ENCODE measurements around the gene DOCK3.
"Not testable (repeated sequence)": the region's sequence is repeated elsewhere in the genome, so short reads cannot be mapped to it uniquely, and the experiment has no call there.

Gene DOCK3

DNA sequence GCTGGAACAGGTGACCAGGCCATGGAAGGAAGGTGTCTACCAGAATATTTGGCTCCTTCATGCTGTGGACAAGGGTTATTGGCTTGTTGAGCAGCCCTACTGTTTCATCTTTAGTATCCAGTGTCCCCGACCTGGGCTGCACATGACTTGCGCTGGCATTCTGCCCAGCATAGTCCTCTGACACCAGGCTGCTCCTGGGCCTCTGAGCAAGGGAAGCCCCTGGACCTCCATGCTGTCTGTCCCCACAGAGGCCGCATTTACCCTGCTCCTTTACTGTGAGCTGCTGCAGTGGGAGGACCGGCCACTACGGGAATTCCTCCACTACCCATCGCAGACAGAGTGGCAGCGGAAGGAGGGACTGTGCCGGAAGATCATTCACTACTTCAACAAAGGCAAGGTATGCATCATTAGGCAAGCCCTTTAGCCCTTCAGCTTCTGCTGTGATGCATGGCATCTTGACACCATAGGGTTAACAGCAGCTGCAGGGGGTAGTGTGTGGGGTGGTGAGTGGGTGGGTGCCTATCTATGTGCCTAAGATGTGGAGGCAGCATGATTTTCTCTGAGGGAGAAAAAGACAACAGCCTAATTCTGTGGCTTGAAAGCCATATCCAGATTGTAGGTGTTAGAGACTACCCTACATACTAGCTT is 666.4 kb downstream of the DOCK3 start:
- no peak for DNase-seq

DNA sequence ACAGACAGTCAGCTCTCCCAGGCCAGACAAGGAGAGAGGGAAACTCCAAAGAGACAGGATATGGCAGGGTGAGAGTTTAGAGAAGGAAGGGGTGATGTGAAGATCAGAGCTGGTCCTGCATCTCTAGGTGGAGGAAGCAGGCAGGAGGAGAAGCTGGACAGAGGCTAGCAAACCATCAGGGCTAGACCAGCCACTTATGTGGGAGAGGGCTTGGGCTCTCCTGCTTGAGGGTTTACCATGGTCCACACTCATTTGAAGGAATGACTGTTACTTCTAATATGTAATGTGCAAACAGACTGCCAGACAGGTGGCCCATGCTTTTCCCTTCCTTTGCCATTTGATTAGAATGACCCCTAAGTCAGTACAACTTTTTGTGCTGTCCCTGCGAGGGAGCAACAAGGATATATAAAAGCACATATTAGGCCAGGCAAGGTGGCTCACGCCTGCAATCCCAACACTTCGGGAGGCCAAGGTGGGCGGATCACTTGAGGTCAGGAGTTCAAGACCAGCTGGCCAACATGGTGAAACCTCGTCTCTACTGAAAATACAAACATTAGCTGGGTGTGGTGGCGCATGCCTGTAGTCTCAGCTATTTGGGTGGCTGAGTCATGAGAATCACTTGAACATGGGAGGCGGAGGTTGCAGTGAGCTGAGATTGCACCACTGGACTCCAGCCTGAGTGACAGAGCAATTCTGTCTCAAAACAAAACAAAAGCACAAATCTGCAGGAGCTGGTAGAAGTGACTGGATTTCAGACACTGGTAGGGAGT is 669.4 kb downstream of the DOCK3 start:
- no peak for DNase-seq

DNA sequence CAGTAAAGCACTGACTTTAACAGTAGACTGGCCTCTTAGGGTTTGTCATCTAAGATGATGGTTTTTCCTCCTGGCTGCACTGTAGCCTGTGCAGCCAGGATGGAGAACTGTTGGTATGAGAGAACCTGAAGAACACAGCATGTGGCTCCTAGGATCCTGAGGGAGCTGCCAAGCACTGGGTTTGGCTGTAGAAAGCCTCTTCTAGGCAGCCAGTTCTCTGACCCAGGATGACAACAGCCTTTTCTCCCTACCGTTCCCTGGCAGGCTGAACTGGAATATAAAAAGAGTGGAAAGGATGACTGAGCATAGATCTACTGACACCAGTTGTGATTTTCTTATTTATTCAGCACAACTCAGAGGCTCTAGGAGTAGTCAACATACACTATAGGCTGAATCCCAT is 676.0 kb downstream of the DOCK3 start:
- DNase-seq = no peak

DNA sequence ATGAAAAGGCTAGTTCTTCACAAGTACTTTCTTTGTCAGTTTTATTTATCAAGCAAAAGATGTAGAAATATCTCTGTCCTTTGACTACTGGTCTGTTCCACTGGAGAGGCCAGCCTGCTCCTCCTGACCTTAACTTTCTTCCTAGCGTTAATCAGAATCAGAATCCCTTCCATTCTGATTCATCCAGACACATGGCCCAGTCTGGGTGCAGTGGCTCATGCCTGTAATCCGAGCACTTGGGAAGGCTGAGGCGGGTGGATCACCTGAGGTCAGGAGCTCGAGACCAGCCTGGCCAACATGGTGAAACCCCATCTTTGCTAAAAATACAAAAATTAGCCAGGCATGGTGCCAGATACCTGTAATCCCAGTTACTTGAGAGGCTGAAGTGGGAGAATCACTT is 678.4 kb downstream of the DOCK3 start:
- DNase-seq = no peak

DNA sequence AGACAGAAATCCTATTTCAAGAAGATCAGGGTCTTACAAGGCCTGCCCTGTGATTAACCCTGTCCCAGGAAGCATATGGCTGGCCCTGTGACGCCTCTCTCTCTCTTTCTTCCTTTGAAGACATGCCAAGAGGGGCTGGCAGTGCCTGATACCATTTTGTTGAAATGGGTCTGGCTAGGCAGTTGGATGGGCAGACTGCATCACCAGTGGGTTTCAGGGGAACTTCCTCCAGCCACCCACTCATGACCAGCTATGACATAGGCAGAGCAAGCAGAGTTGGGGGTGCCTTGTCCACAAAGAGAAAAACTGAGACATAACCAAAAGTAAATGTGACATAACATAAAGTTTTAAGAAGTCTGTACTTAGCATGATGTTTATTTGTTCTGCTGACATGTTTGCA is 679.0 kb downstream of the DOCK3 start:
- no peak for DNase-seq

DNA sequence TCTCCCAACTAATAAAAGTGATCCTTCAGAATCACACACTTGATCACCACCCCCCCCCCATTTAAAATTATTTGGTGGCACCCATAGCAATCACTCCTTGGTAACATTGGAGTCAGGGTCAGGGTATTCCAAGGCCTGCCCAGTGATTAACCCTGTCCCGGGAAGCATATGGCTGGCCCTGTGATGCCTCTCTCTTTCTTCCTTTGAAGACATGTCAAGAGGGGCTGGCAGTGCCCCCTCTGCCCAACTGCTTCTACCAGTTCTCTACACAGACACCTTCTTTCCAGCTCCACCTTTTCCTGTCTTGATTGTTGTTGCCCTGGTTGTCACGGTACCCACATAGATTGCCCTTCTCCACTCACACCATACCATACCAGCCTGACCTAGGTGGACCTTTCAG is 679.4 kb downstream of the DOCK3 start:
- DNase-seq = no peak

DNA sequence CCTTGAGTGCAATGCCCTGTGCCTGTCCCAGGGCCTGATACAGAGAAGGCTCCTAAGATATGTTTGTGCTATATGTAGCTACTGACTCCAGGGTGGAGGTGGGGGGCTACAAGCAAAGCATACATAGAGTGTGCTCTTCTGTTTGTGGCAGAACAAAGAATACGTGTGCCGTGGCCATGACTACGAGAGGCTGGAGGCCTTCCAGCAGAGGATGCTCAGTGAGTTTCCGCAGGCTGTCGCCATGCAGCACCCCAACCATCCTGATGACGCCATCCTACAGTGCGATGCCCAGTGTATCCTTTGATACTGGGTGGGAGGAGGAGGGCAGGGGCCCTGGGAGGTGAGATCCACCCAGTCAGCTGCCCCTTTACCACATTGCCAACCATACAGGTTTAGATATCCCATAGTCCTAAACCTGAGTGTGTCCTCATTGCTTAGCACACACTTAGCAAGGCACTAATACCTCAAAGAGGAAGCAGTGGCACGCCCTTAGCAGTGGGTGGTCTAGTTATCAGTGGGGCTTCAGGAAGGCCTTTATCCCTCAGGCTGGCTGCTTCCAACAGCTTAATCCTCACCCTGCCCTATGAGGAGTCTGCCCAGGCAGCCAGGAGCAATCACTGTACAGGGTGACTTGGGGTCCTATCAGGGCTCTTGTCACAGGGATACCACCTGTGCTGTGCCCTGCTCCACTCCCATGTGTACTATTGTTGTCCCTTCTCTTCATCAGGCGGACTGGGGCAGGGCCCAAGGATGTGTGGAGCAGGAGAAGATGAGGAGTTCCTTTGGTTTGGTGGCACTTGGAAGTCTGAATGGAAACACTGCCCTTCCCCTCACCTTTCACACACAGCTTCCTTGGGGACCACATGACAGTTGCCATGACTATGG is 680.2 kb downstream of the DOCK3 start:
- no peak for DNase-seq

DNA sequence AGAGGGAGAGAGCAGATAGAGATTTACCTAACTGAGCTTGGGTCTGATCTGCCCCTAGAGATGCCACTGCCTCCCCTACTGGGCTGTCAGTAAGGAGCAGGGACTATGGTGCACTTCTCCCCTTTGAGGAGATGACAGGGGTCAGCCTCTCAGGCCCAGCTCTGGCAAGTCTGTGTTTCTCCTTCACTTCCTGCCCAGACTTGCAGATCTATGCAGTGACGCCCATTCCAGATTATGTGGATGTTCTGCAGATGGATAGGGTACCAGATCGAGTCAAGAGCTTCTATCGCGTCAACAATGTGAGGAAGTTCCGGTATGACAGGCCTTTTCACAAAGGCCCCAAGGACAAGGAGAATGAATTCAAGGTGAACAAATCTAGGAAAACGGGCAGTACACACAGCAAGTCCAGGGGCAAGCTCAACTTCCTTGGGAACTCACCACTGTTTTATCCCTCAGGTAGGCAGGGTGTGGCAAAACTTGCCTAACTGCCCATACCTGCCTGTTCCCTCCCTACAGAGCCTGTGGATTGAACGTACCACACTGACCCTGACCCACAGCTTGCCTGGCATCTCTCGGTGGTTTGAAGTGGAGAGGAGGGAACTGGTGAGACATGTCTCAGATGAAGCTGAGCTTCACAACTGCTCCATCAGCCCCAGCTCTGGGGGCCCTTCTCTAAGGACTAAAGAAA is 681.3 kb downstream of the DOCK3 start:
- no peak for DNase-seq

DNA sequence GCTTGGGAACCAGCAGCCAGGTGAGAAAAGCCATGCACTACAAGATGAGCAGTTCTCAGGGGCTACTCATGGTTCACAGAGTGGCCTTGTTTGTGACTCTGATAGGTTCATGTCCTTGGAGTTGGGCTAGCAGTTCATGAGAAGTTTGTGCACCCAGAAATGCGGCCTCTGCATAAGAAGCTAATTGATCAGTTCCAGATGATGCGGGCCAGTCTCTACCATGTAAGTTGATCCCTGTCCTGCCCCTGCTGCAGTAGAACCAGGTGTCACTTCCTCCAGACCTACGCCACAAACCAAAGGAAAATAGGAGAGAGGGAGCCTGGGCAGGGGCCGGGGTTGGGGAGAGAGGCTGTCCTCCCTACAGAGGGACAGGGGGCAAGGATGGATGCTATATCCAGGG is 683.1 kb downstream of the DOCK3 start:
- DNase-seq = no peak

DNA sequence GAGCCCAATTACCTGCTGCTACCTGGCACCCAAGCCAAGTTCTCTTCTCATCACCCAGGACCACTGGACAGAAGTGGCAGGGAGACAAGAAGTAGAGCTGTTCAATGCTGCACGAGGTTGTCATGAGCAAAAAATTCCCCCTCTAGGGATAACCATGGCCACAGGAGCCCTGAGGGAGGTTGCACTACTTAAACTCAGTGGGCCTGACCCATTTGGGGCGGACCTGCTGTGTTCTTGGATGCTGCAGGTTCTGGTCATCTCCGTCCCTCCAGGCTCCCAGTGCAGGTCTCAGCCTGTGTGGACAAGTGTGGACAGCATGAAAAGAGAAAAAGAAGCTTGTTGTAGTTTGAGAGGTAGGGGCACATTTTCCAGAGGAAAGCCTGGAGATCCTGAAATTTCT is 684.3 kb downstream of the DOCK3 start:
- DNase-seq = no peak

DNA sequence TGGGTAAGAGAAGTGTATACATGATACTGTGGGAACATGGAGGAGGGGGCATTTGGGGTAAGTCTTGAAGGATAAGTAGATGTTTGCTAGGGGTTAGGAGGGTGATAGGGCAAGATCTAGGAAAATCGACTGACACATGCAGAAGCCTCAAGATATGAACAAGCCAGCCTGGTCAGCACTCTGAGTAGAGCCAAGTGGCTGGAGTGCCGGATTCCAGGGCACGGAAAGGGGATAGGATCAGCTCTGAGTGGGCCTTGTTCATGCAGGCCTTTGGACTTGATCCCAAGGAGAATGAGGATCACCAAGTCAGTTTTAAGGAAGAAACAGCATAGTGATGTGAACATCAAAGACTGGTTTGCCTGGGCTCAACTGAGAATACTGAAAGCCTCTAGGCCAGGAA is 686.1 kb downstream of the DOCK3 start:
- DNase-seq = no peak

DNA sequence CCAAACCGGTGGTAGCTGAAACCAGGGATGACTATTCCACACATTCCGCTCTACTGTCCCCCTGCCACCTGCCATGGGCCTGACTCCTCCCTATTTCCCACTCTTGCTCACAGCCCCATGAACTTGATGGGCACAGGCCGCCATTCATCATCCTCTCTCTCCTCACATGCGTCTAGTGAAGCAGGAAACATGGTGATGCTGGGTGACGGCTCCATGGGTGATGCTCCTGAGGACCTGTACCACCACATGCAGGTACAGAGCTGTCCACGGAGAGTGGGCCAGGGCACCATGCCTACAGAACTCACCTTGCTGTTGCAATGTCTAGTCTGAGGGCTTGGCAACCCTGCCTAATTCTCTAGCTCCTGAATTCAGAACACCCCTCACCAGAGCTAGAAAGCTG is 687.0 kb downstream of the DOCK3 start:
- DNase-seq = no peak

DNA sequence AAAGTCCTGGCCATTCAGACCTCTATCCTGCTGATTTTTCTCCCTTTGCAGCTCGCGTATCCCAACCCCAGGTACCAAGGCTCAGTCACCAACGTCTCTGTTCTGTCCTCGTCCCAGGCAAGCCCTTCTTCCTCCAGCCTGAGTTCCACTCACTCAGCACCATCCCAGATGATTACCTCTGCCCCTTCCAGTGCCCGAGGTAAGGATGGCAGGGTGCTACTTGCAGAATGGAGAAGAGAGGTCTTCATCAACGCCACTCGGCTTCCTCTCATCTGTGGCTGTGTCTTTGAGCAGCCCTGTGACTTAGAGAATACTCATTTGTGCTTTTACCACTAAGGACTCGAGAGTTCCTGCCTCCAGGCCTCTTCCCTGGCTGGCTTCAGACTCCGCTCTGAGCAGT is 687.7 kb downstream of the DOCK3 start:
- DNase-seq = no peak

DNA sequence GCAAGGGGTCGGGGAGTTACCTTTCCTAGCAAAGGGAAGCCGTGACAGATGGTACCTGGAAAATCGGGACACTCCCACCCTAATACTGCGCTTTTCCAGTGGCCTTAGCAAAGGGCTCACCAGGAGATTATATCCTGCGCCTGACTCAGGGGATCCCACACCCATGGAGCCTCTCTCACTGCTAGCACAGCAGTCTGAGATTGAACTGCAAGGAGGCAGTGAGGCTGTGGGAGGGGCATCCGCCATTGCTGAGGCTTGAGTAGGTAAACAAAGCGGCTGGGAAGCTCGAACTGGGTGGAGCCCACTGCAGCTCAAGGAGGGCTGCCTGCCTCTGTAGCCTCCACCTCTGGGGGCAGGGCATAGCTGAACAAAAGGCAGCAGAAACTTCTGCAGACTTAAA is 693.5 kb downstream of the DOCK3 start:
- DNase-seq = not testable (repeated sequence)

DNA sequence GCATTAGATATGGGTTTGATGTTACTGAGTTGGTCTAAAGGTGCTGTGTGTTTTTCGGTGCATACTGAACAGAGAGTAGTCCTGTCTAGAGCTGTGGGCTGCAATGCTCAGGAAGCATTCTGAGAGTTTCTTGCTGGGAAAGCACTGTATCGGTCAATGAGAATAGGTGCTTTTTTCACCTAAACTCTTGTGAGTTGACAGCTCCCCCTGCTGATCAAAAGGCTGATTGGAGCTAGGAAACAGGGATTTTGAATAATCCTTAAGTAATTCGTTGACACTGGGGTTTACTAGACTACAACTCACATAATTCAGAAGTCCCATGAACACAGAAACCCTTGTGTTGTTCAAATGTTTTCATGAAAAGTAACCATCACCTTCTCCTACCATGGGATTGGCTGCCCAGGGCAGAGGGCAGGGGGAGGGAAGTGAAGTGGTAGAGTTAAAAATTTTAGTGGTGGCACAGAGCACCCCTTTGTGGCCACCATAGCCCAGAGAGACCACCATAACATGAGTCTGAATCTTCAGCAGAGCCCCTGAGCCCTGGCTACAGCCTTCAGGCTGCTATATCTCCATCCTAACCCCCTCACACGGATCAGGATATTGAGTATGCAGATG is 697.3 kb downstream of the DOCK3 start:
- DNase-seq = peak; percentile 49

DNA sequence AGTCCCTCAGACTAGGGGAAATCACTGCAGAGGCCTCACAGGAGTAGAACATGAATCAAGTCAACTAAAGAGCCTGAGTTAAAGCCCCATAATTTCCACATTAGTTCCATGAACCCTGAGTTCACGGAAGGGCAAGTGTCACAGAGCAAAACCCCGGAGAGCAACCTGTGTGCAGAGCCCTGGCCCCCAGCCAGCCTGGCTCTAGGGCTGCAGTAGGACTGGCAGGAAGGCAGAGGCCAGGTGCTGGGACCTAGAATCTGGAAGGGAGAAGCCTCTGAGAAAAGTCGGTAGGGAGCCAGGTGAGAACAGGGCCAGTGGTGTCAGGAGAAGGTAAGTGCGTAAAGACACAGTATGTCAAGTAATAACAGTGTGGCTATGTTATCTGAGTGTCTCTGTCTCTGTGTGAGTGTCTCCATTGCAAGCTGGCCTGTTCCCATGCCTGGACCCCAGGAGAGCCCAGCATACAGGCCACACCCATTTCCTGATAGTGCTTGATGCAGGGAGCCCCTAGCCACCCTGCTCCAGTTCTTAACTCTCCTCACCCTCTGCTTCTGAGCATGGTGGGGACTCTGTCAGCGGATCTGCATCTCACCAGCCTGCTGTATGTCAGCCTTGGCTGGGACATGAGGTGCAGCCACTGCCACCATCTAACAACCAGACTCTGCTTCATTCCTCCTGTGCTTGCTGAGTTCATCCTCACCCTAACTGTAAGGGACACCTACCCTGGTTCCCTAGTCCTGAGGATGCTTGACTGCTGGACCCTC is 699.1 kb downstream of the DOCK3 start:
- no peak for DNase-seq

DNA sequence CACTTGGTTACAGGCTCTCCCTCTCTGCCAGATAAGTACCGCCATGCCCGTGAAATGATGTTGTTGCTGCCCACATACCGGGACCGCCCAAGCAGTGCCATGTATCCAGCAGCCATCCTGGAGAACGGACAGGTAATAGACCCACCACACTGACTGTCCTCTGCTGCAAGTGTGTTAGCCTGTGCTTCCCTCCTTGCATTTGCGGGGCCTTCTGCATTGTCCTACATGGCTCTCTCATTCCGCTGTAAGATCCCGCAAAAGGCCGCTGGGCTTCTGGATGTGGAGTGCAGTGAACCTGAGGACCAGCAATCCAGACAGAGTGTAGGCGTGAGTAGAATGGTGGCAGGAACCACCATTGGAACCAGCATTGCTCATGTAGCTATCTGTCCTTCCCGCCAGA is 699.7 kb downstream of the DOCK3 start:
- DNase-seq = no peak

DNA sequence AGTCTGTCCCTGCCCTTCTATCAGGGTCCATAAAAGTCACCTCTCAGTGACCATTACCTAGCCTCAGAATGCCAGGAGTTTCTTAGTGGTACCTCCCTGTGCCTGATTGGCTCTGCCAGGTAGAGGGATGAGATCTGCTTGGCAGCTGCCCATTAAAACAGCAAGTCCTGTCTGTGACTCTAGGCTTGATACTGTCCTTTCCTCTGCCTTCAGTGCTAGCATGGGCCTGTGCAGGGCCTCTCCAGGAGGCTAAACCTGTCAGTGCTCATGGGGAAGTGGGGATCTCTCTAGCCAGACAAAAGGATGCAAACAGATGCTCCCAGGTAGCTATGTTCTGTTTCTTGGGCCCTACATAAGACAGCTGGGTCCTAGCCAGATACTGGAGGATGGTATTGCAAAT is 700.4 kb downstream of the DOCK3 start:
- no peak for DNase-seq

DNA sequence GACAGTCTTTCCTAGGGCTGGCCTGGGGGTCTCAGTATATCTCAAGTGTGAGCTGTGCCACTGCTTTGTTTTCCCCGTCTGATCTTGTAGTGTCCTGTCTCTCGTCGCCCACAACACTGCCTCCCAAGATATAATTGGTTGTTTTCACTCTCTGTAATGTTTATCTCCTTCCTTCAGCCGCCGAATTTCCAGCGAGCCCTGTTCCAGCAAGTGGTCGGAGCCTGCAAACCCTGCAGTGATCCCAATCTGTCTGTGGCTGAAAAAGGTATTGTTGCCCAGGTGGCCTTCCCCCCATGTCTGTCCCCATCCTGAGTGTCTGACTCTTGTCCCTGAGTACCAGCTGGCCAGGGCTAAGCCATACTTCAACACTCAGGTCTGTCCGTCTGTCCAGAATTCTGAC is 700.8 kb downstream of the DOCK3 start:
- no peak for DNase-seq

DNA sequence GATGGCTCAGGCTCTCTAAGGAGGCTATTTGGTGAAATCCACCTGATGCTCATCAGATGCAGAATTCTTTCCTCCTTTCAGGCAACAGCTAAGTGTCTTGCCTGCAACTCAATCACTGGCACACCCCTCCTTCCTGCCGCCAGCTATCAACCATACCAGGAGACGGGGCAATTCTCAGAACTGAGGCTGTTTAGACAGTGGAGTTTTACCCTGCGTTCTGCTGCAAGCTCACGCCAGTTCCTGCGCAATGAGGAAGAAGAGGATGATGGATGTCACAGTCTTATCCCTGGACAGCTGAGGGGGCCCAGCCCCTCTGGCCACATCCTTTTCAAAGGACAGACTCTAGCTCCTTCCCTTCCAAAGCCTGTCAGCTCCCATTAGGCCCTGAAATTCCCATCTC is 703.3 kb downstream of the DOCK3 start:
- no peak for DNase-seq

DNA sequence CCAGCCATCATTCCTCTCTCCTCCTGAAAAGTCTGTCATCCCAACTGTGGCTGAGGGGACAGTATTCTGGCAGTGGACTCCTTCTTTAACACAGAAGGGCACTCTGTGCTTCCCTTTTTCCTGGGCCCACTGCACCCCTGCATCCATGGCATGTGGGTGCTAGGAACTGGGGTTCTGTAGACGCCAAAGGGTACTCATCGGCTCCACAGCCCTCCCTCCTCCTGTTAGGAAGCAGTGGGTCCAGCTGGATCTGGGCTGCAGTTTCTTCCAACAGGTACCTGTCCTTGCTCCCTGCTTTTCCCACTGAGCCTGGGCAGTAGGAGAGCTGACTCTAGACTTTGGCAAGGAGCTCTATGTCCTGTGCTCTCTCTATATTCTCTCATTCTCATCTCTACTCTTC is 704.0 kb downstream of the DOCK3 start:
- DNase-seq = no peak

DNA sequence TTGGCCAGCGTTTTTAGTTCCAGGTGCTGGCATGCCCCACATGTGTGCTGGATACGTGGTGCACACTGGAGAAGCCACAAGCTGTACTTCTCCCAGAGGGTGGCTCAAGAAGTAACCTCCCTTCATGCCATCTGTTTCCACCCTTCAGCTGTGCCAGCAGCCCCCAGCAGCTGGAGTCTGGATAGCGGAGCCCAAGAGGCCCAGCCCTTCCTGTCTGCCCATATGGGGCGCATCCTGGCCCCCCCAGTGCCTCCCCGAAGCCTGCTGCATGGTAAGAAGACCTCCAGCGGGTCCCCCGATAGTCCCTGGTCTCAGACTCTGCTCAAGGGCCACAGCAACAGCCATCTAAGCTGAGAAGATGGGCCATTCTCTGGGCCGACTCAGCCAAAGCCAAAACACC is 704.6 kb downstream of the DOCK3 start:
- DNase-seq = no peak
